HepG2 (cell line): ENCODE data around the gene UBL5. TPM values are rescaled to one million over a fixed set of nuclear protein-coding genes. Genes with fewer than 3 reads are reported as not detected.
A peak's percentile ranks its signal among the peaks of the same experiment; 100 is the strongest.

Experiments used
- ARNTL ChIP-seq: sonication (generic); formaldehyde crosslinking; IDR thresholded peaks from 2 replicates; pipeline ENCODE4 v1.4.0; 2020; ENCODE audit warnings: mild to moderate bottlenecking, missing genetic modification reagents
- CCDC6 ChIP-seq: sonication (generic); formaldehyde crosslinking; IDR thresholded peaks from 2 replicates; pipeline ENCODE4 v1.8.1; 2022; ENCODE audit warnings: mild to moderate bottlenecking, missing genetic modification reagents, moderate library complexity
- CENPX ChIP-seq: sonication (generic); formaldehyde crosslinking; IDR thresholded peaks from 2 replicates; pipeline ENCODE4 v1.9.0; 2021; ENCODE audit warnings: mild to moderate bottlenecking, missing genetic modification reagents, moderate library complexity
- FOSL1 ChIP-seq: sonication (generic); formaldehyde crosslinking; IDR thresholded peaks from 2 replicates; pipeline ENCODE4 v1.9.0; 2021; ENCODE audit warnings: missing genetic modification reagents, borderline replicate concordance
- GZF1 ChIP-seq: sonication (generic); formaldehyde crosslinking; IDR thresholded peaks from 2 replicates; pipeline ENCODE4 v1.5.1; 2020; ENCODE audit warnings: mild to moderate bottlenecking, missing genetic modification reagents
- HHEX ChIP-seq: IDR thresholded peaks from 2 replicates; pipeline ENCODE4 v1.6.1; 2016; ENCODE audit warnings: control low read depth
- IKZF1 ChIP-seq: fragments of 450-650 bp; IDR thresholded peaks from 2 replicates; pipeline ENCODE4 v1.7.1; 2016
- JDP2 ChIP-seq: sonication (generic); formaldehyde crosslinking; IDR thresholded peaks from 2 replicates; pipeline ENCODE4 v1.8.1; 2022; ENCODE audit warnings: missing genetic modification reagents, borderline replicate concordance
- KLF9 ChIP-seq: IDR thresholded peaks from 2 replicates; pipeline ENCODE4 v1.6.1; 2016; ENCODE audit warnings: low read depth
- NFATC3 ChIP-seq: sonication (generic); formaldehyde crosslinking; IDR thresholded peaks from 2 replicates; pipeline ENCODE4 v1.5.1; 2020; ENCODE audit warnings: mild to moderate bottlenecking, missing genetic modification reagents
- NFYB ChIP-seq: sonication (generic); formaldehyde crosslinking; IDR thresholded peaks from 2 replicates; pipeline ENCODE4 v1.4.0; 2020; ENCODE audit warnings: missing genetic modification reagents
- POLR2A ChIP-seq, 2 experiments: IDR thresholded peaks; 2 replicates each; pipeline ENCODE4 v1.6.1; 2011; ENCODE audit warnings: low read depth in 2 of 2, low read length in 2 of 2, mild to moderate bottlenecking in 1 of 2, moderate library complexity in 1 of 2; ENCODE audit not compliant: insufficient read depth in 1 of 2
- SAP130 ChIP-seq: IDR thresholded peaks from 2 replicates; pipeline ENCODE4 v1.6.1; 2016; ENCODE audit warnings: low read depth
- SRF ChIP-seq: IDR thresholded peaks from 2 replicates; pipeline ENCODE4 v1.6.1; 2011; ENCODE audit warnings: mild to moderate bottlenecking, low read depth, low read length, moderate library complexity
- SRSF9 ChIP-seq: fragments of 200-400 bp; formaldehyde crosslinking; IDR thresholded peaks from 2 replicates; pipeline ENCODE4 v1.6.1; 2018; ENCODE audit warnings: borderline replicate concordance, mild to moderate bottlenecking, low read depth, low read length; ENCODE audit not compliant: insufficient read depth, poor library complexity, severe bottlenecking
- TARDBP ChIP-seq: sonication (generic); formaldehyde crosslinking; IDR thresholded peaks from 2 replicates; pipeline ENCODE4 v1.8.0; 2022; ENCODE audit warnings: mild to moderate bottlenecking, missing genetic modification reagents
- ZBTB42 ChIP-seq: sonication (generic); formaldehyde crosslinking; IDR thresholded peaks from 2 replicates; pipeline ENCODE4 v1.5.0; 2020; ENCODE audit warnings: mild to moderate bottlenecking, missing genetic modification reagents
- ZFAT ChIP-seq: sonication (generic); formaldehyde crosslinking; conservative IDR thresholded peaks from 2 replicates; pipeline ENCODE4 v1.8.1; 2023; ENCODE audit warnings: missing genetic modification reagents, inconsistent platforms
- ZFP90 ChIP-seq: sonication (generic); formaldehyde crosslinking; IDR thresholded peaks from 2 replicates; pipeline ENCODE4 v1.8.0; 2022; ENCODE audit warnings: missing genetic modification reagents, mild to moderate bottlenecking, inconsistent platforms, borderline replicate concordance
- ZFYVE20 ChIP-seq: sonication (generic); formaldehyde crosslinking; IDR thresholded peaks from 2 replicates; pipeline ENCODE4 v1.8.0; 2023; ENCODE audit warnings: low read depth, mild to moderate bottlenecking, moderate library complexity, missing genetic modification reagents, borderline replicate concordance
- ZNF326 ChIP-seq: sonication (generic); formaldehyde crosslinking; IDR thresholded peaks from 2 replicates; pipeline ENCODE4 v1.4.0; 2020; ENCODE audit warnings: missing genetic modification reagents, borderline replicate concordance
- ZNF530 ChIP-seq: sonication (generic); formaldehyde crosslinking; IDR thresholded peaks from 2 replicates; pipeline ENCODE4 v1.5.0; 2020; ENCODE audit warnings: low read depth, mild to moderate bottlenecking, missing genetic modification reagents
- ZNF879 ChIP-seq: sonication (generic); formaldehyde crosslinking; IDR thresholded peaks from 2 replicates; pipeline ENCODE4 v1.8.1; 2023; ENCODE audit warnings: missing genetic modification reagents
- polyA plus RNA-seq, 8 experiments: library from polyadenylated mRNA; depleted of rRNA in 3 of 8; stranded (reverse) in 7 of 8; unstranded in 1 of 8; fragments of >200 nt; fragmentation: Illumina TruSeq in 4 of 8; extraction: Trizol in 4 of 8; gene quantifications; 2 replicates each; pipeline versions ENCODE4 v1.2.1 to v1.2.3, GENCODE V29; 2011 to 2016; ENCODE audit warnings: low read depth in 4 of 8, missing spikeins in 1 of 8, mixed read lengths in 1 of 8; ENCODE audit not compliant: insufficient read depth in 1 of 8
- total RNA-seq, 5 experiments: library from RNA; depleted of rRNA; stranded (reverse); fragments of >200 nt; fragmentation: Illumina TruSeq; extraction: Trizol; gene quantifications; 2 replicates each; pipeline ENCODE4 v1.2.3, GENCODE V29; 2016; ENCODE audit warnings: low read depth in 1 of 5
- TF ChIP-seq, protein P1 (sequence below): conservative IDR thresholded peaks from 2 replicates; pipeline ENCODE4 v1.6.1; 2018; ENCODE audit warnings: missing genetic modification reagents
- TF ChIP-seq, protein P2 (sequence below): sonication (generic); formaldehyde crosslinking; IDR thresholded peaks from 2 replicates; pipeline ENCODE4 v1.4.0; 2020; ENCODE audit warnings: missing genetic modification reagents
- TF ChIP-seq, protein P3 (sequence below): sonication (generic); formaldehyde crosslinking; IDR thresholded peaks from 2 replicates; pipeline ENCODE4 v1.5.0; 2020; ENCODE audit warnings: mild to moderate bottlenecking, missing genetic modification reagents
- TF ChIP-seq, protein P4 (sequence below): sonication (generic); formaldehyde crosslinking; IDR thresholded peaks from 2 replicates; pipeline ENCODE4 v1.5.1; 2020; ENCODE audit warnings: missing genetic modification reagents, mild to moderate bottlenecking, borderline replicate concordance

Gene UBL5
- total and polyA plus RNA-seq, 2 of the 13 experiments (the other 11 are each of a cell fraction or from before 2014, with no cell fraction given) = 373 to 487 TPM

DNA sequence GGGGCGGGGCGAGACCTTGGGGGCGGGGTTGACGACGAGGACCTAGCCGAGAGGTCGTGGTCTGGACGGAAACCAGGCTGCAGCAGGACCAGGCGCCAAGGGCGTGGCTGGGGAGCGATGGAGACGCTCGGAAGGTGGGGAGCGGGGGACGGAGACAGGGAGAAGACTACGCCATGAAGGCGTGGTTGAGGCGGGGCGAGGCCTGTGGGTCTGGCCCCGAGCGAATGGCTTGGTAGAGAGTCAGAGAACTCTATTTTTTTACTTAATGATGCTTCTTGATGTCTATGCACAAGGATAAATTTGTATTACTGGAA, 8.2 kb upstream of the UBL5 start (continued):
- TF ChIP-seq GZF1 (no peak), TARDBP (CRISPR knock-in tag) (no peak), SRSF9 (no peak), NFYB (CRISPR knock-in tag) (no peak; the same call in 1 of the 2 replicates), SRF (no peak), IKZF1 (no peak), POLR2A (IDR thresholded peaks at IDR 0.05; ENCODE audit: insufficient read depth in 1 of 2, low read depth in 2 of 2, low read length in 2 of 2) (peak in 1 of 2 experiments; percentile 73; a peak in 2 of 4 replicates), ARNTL (no peak), ZFYVE20 (no peak), ZNF530 (CRISPR knock-in tag) (no peak), CCDC6 (CRISPR knock-in tag) (no peak), JDP2 (CRISPR knock-in tag) (no peak), ZNF879 (CRISPR knock-in tag) (no peak), ZFP90 (CRISPR knock-in tag) (0 out of 2 replicates have a peak, but pooled peaks have one; percentile 19), NFATC3 (CRISPR knock-in tag) (no peak), ZBTB42 (CRISPR knock-in tag) (no peak), FOSL1 (CRISPR knock-in tag) (no peak), ZFAT (no peak), KLF9 (CRISPR knock-in tag) (no peak), ZNF326 (CRISPR knock-in tag) (no peak), CENPX (CRISPR knock-in tag) (no peak), SAP130 (CRISPR knock-in tag) (peak; percentile 42; the same call in 1 of the 2 replicates), HHEX (CRISPR knock-in tag) (no peak)
- TF ChIP-seq, protein P1, sequence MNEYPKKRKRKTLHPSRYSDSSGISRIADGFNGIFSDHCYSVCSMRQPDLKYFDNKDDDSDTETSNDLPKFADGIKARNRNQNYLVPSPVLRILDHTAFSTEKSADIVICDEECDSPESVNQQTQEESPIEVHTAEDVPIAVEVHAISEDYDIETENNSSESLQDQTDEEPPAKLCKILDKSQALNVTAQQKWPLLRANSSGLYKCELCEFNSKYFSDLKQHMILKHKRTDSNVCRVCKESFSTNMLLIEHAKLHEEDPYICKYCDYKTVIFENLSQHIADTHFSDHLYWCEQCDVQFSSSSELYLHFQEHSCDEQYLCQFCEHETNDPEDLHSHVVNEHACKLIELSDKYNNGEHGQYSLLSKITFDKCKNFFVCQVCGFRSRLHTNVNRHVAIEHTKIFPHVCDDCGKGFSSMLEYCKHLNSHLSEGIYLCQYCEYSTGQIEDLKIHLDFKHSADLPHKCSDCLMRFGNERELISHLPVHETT (CRISPR knock-in tag) = no peak
- TF ChIP-seq, protein P2, sequence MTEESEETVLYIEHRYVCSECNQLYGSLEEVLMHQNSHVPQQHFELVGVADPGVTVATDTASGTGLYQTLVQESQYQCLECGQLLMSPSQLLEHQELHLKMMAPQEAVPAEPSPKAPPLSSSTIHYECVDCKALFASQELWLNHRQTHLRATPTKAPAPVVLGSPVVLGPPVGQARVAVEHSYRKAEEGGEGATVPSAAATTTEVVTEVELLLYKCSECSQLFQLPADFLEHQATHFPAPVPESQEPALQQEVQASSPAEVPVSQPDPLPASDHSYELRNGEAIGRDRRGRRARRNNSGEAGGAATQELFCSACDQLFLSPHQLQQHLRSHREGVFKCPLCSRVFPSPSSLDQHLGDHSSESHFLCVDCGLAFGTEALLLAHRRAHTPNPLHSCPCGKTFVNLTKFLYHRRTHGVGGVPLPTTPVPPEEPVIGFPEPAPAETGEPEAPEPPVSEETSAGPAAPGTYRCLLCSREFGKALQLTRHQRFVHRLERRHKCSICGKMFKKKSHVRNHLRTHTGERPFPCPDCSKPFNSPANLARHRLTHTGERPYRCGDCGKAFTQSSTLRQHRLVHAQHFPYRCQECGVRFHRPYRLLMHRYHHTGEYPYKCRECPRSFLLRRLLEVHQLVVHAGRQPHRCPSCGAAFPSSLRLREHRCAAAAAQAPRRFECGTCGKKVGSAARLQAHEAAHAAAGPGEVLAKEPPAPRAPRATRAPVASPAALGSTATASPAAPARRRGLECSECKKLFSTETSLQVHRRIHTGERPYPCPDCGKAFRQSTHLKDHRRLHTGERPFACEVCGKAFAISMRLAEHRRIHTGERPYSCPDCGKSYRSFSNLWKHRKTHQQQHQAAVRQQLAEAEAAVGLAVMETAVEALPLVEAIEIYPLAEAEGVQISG (CRISPR knock-in tag) = no peak
- TF ChIP-seq, protein P3, sequence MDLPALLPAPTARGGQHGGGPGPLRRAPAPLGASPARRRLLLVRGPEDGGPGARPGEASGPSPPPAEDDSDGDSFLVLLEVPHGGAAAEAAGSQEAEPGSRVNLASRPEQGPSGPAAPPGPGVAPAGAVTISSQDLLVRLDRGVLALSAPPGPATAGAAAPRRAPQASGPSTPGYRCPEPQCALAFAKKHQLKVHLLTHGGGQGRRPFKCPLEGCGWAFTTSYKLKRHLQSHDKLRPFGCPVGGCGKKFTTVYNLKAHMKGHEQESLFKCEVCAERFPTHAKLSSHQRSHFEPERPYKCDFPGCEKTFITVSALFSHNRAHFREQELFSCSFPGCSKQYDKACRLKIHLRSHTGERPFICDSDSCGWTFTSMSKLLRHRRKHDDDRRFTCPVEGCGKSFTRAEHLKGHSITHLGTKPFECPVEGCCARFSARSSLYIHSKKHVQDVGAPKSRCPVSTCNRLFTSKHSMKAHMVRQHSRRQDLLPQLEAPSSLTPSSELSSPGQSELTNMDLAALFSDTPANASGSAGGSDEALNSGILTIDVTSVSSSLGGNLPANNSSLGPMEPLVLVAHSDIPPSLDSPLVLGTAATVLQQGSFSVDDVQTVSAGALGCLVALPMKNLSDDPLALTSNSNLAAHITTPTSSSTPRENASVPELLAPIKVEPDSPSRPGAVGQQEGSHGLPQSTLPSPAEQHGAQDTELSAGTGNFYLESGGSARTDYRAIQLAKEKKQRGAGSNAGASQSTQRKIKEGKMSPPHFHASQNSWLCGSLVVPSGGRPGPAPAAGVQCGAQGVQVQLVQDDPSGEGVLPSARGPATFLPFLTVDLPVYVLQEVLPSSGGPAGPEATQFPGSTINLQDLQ (CRISPR knock-in tag) = no peak
- TF ChIP-seq, protein P4, sequence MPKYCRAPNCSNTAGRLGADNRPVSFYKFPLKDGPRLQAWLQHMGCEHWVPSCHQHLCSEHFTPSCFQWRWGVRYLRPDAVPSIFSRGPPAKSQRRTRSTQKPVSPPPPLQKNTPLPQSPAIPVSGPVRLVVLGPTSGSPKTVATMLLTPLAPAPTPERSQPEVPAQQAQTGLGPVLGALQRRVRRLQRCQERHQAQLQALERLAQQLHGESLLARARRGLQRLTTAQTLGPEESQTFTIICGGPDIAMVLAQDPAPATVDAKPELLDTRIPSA (CRISPR knock-in tag) = no peak
